Neural crest cell (in vitro differentiated cells): ENCODE results near the gene MSH5. TPM values are rescaled to one million over a fixed set of nuclear protein-coding genes. Genes with fewer than 3 reads are reported as not detected.

Experiments used
- DNase-seq: peaks from one replicate; pipeline ENCODE4 v3.0.0; 2021; ENCODE audit warnings: low read depth, mixed read lengths, low spot score
- H3K27ac Mint-ChIP-seq: one replicate; pipeline ENCODE4 v1.8.0; 2021; ENCODE audit warnings: mild to moderate bottlenecking, mixed read lengths; ENCODE audit not compliant: unreplicated experiment
- H3K27me3 Mint-ChIP-seq: 2 replicates; pipeline ENCODE4 v1.8.0; 2021; ENCODE audit warnings: low read depth, mild to moderate bottlenecking, mixed read lengths
- H3K36me3 Mint-ChIP-seq: 2 replicates; pipeline ENCODE4 v1.8.0; 2021; ENCODE audit warnings: low read depth, mild to moderate bottlenecking, mixed read lengths
- H3K4me1 Mint-ChIP-seq: 2 replicates; pipeline ENCODE4 v1.8.0; 2021; ENCODE audit warnings: mixed read lengths
- H3K4me3 Mint-ChIP-seq: one replicate; pipeline ENCODE4 v1.8.0; 2021; ENCODE audit warnings: mild to moderate bottlenecking, mixed read lengths
- H3K9me3 Mint-ChIP-seq: 2 replicates; pipeline ENCODE4 v1.8.0; 2021; ENCODE audit warnings: mixed read lengths
- CTCF ChIP-seq: fragments of 200-600 bp; sonication (generic); conservative IDR thresholded peaks from 2 replicates; pipeline ENCODE4 v1.5.0; 2021; ENCODE audit warnings: antibody characterized with exemption, mild to moderate bottlenecking
- total RNA-seq: library from RNA; stranded (reverse); gene quantifications from 2 replicates; pipeline ENCODE4 v1.2.1, GENCODE V29; 2021

Gene MSH5
- total RNA-seq, 1 donor from 2014 or later = 79.5 TPM

GRCh38 chr6:31728767-31729514 is 10.9 kb upstream of the MSH5 start, which contains the start of gene DDAH2:
TSS of gene DDAH2 (minus strand) at chr6:31729299. CDS start at chr6:31729161, 138 bp downstream.
- no peaks in the 10 kb centered on the region for H3K9me3 Mint-ChIP-seq
- H3K4me3 Mint-ChIP-seq = peak within 1 kb of the TSS; percentile 98
- H3K36me3 Mint-ChIP-seq = peaks cover 46% of the 10 kb centered on the region
- H3K4me1 Mint-ChIP-seq = peaks cover 43% of the 10 kb centered on the region
- H3K27ac Mint-ChIP-seq = peak within 1 kb of the TSS; percentile 95
- peaks cover 4% of the 10 kb centered on the region for H3K27me3 Mint-ChIP-seq
- no peak for TF ChIP-seq CTCF
- no peak for DNase-seq

- DNase-seq = peak; percentile 87
- peak overlapping the region; percentile 95 for H3K27ac Mint-ChIP-seq
- TF ChIP-seq CTCF = peak; percentile 71
- H3K36me3 Mint-ChIP-seq = peaks cover 42% of the 10 kb centered on the region
- peak overlapping the region; percentile 98 for H3K4me3 Mint-ChIP-seq
- H3K4me1 Mint-ChIP-seq = peaks cover 48% of the 10 kb centered on the region
- H3K27me3 Mint-ChIP-seq = peaks cover 4% of the 10 kb centered on the region
- H3K9me3 Mint-ChIP-seq = no peaks in the 10 kb centered on the region
Observed at GRCh38 chr6:31729515-31729978, 10.3 kb upstream of the MSH5 start.

GRCh38 chr6:31729979-31730630 is 9.7 kb upstream of the MSH5 start:
- peaks cover 42% of the 10 kb centered on the region for H3K36me3 Mint-ChIP-seq
- no peak for TF ChIP-seq CTCF
- peak overlapping the region; percentile 98 for H3K4me3 Mint-ChIP-seq
- no peaks in the 10 kb centered on the region for H3K9me3 Mint-ChIP-seq
- peaks cover 52% of the 10 kb centered on the region for H3K4me1 Mint-ChIP-seq
- peak overlapping the region; percentile 95 for H3K27ac Mint-ChIP-seq
- H3K27me3 Mint-ChIP-seq = peaks cover 4% of the 10 kb centered on the region
- DNase-seq = peak; percentile 94

GRCh38 chr6:31730631-31731086 is 9.1 kb upstream of the MSH5 start:
- TF ChIP-seq CTCF = no peak

GRCh38 chr6:31732029-31732428 is 7.8 kb upstream of the MSH5 start:
- Mint-ChIP-seq H3K27ac (no peak overlapping the region), H3K27me3 (peaks cover 4% of the 10 kb centered on the region), H3K36me3 (peaks cover 27% of the 10 kb centered on the region), H3K4me3 (peak overlapping the region; percentile 98), H3K4me1 (peaks cover 62% of the 10 kb centered on the region), H3K9me3 (no peaks in the 10 kb centered on the region)
- TF ChIP-seq CTCF = no peak
- DNase-seq = no peak

More at GRCh38 chr6:31730631-31731086, 9.1 kb upstream of the MSH5 start:
- Mint-ChIP-seq H3K36me3 (peaks cover 40% of the 10 kb centered on the region), H3K4me3 (peak overlapping the region; percentile 98), H3K4me1 (peaks cover 57% of the 10 kb centered on the region), H3K9me3 (no peaks in the 10 kb centered on the region), H3K27me3 (peaks cover 4% of the 10 kb centered on the region), H3K27ac (peak overlapping the region; percentile 95)
- no peak for DNase-seq
